ENCODE results near the gene SRGAP2C.

Gene SRGAP2C

GRCh38 chr1:121440993-121441392 is 256.2 kb downstream of the SRGAP2C start:
- no peaks in the 10 kb centered on the region for H3K27me3 ChIP-seq (ENCODE audit: control insufficient read depth, insufficient read depth, low read length)
- no peaks in the 10 kb centered on the region for H3K9me3 ChIP-seq (ENCODE audit: control insufficient read depth, low read depth, low read length)
- no peak overlapping the region for H3K4me3 ChIP-seq (ENCODE audit: low read length)
- no peak overlapping the region for H3K9ac ChIP-seq (ENCODE audit: low read length)
- H3K27ac ChIP-seq (ENCODE audit: low read length) = no peak overlapping the region
- no peaks in the 10 kb centered on the region for H3K36me3 ChIP-seq (ENCODE audit: control insufficient read depth, low read depth, low read length)
- H3K4me1 ChIP-seq (ENCODE audit: control insufficient read depth, low read depth, low read length) = peaks cover 4% of the 10 kb centered on the region

Data from iPS-18a (cell line).